IMR-90 (cell line): Measurements from ENCODE around the gene SPATA25. TPM values are rescaled to one million over a fixed set of nuclear protein-coding genes. Genes with fewer than 3 reads are reported as not detected.
A peak's percentile ranks its signal among the peaks of the same experiment; 100 is the strongest.
"Not testable (repeated sequence)": the region's sequence is repeated elsewhere in the genome, so short reads cannot be mapped to it uniquely, and the experiment has no call there.

Source experiments
- ATAC-seq: fragments of 200-7000 bp; cut with Tn5 transposase; 2 replicates; pipeline ENCODE4 v1.9.1; 2020; ENCODE audit warnings: low read depth, mild to moderate bottlenecking, moderate library complexity
- BruUV-seq: library from RNA; stranded (reverse); fragments of 400-500 nt; replicated peaks from 2 replicates; lab custom pipeline; 2021; lab: Mats Ljungman, UMichigan
- CTCF ChIA-PET: fragments of 300-600 bp; formaldehyde crosslinking; extraction: SDS; loops from one replicate; lab custom pipeline; 2021; ENCODE audit warnings: antibody characterized with exemption; lab: Yijun Ruan, JAX
- POLR2A ChIA-PET: fragments of 300-600 bp; sonication (Branson Sonifier 250); formaldehyde crosslinking; loops from one replicate; lab custom pipeline; 2022; ENCODE audit warnings: antibody characterized with exemption; ENCODE audit not compliant: unreplicated experiment; lab: Charles Lee
- DNase-seq: peaks from one replicate; pipeline ENCODE4 v3.0.0; 2013
- H2AFZ ChIP-seq: replicated peaks from 2 replicates; pipeline ENCODE3; 2013; ENCODE audit warnings: low read length, mild to moderate bottlenecking; ENCODE audit not compliant: poor library complexity
- H2AK5ac ChIP-seq: 2 replicates; pipeline ENCODE4 v1.6.1; 2013; ENCODE audit warnings: low read depth, low read length, inconsistent platforms
- H2AK9ac ChIP-seq: replicated peaks from 2 replicates; pipeline ENCODE3; 2013; ENCODE audit warnings: mild to moderate bottlenecking, low read depth, low read length, moderate library complexity; ENCODE audit not compliant: poor library complexity
- H2BK120ac ChIP-seq: 2 replicates; pipeline ENCODE4 v1.6.1; 2013; ENCODE audit warnings: low read depth, low read length, inconsistent platforms
- H2BK15ac ChIP-seq: 3 replicates; pipeline ENCODE4 v1.6.1; 2013; ENCODE audit warnings: low read depth, low read length, inconsistent platforms
- H2BK20ac ChIP-seq: 2 replicates; pipeline ENCODE4 v1.6.1; 2013; ENCODE audit warnings: low read depth, mild to moderate bottlenecking, inconsistent platforms, low read length, moderate library complexity
- H2BK5ac ChIP-seq: 2 replicates; pipeline ENCODE4 v1.6.1; 2013; ENCODE audit warnings: mild to moderate bottlenecking, low read depth, low read length, inconsistent platforms; ENCODE audit not compliant: poor library complexity, severe bottlenecking
- H3K14ac ChIP-seq: replicated peaks from 2 replicates; pipeline ENCODE4 v1.6.1; 2013; ENCODE audit warnings: low read depth, low read length, inconsistent platforms
- H3K18ac ChIP-seq: 2 replicates; pipeline ENCODE4 v1.6.1; 2013; ENCODE audit warnings: low read depth, low read length, control low read depth
- H3K23ac ChIP-seq: 2 replicates; pipeline ENCODE4 v1.6.1; 2013; ENCODE audit warnings: low read depth, low read length, inconsistent platforms
- H3K27ac ChIP-seq: 2 replicates; pipeline ENCODE4 v1.5.1; 2013; ENCODE audit warnings: mild to moderate bottlenecking, control low read depth, low read length; ENCODE audit not compliant: insufficient read depth
- H3K27me3 ChIP-seq: 2 replicates; pipeline ENCODE4 v1.6.1; 2013; ENCODE audit warnings: low read length; ENCODE audit not compliant: control insufficient read depth, insufficient read depth
- H3K36me3 ChIP-seq: 2 replicates; pipeline ENCODE4 v1.6.1; 2013; ENCODE audit warnings: low read length, mixed read lengths; ENCODE audit not compliant: control insufficient read depth, insufficient read depth
- H3K4ac ChIP-seq: 2 replicates; pipeline ENCODE4 v1.6.1; 2013; ENCODE audit warnings: low read depth, low read length, inconsistent platforms
- H3K4me1 ChIP-seq: 2 replicates; pipeline ENCODE4 v1.6.1; 2013; ENCODE audit warnings: low read length, mixed read lengths; ENCODE audit not compliant: control insufficient read depth, insufficient read depth
- H3K4me2 ChIP-seq: 2 replicates; pipeline ENCODE4 v1.6.1; 2013; ENCODE audit warnings: low read depth, mild to moderate bottlenecking, control low read depth, low read length, moderate library complexity
- H3K4me3 ChIP-seq: 2 replicates; pipeline ENCODE4 v1.5.1; 2013; ENCODE audit warnings: low read depth, mild to moderate bottlenecking, control low read depth, low read length, moderate library complexity; ENCODE audit not compliant: insufficient read depth
- H3K56ac ChIP-seq: 2 replicates; pipeline ENCODE4 v1.6.1; 2013; ENCODE audit warnings: low read length, inconsistent platforms; ENCODE audit not compliant: insufficient read depth; ENCODE audit errors: extremely low read depth
- H3K79me1 ChIP-seq, 2 experiments: 2 replicates each; pipeline ENCODE4 v1.6.1; 2013; ENCODE audit warnings: low read length in 2 of 2, inconsistent platforms in 1 of 2, low read depth in 1 of 2
- H3K9ac ChIP-seq: 2 replicates; pipeline ENCODE4 v1.6.1; 2013; ENCODE audit warnings: low read depth, low read length, control low read depth
- H3K9me1 ChIP-seq: 2 replicates; pipeline ENCODE4 v1.6.1; 2013; ENCODE audit warnings: low read length, inconsistent platforms; ENCODE audit not compliant: insufficient read depth
- H3K9me3 ChIP-seq: 2 replicates; pipeline ENCODE4 v1.6.1; 2013; ENCODE audit warnings: low read length; ENCODE audit not compliant: control insufficient read depth, insufficient read depth
- H4K20me1 ChIP-seq: 2 replicates; pipeline ENCODE4 v1.6.1; 2013; ENCODE audit warnings: low read length, inconsistent platforms; ENCODE audit not compliant: insufficient read depth
- H4K5ac ChIP-seq: 2 replicates; pipeline ENCODE4 v1.6.1; 2013; ENCODE audit warnings: mild to moderate bottlenecking, low read depth, low read length, control low read depth
- H4K8ac ChIP-seq, 2 experiments: 2 replicates each; pipeline ENCODE4 v1.6.1; 2013; ENCODE audit warnings: low read depth in 2 of 2, low read length in 2 of 2, control low read depth in 1 of 2, inconsistent platforms in 1 of 2
- H4K91ac ChIP-seq: 2 replicates; pipeline ENCODE4 v1.6.1; 2013; ENCODE audit warnings: low read depth, low read length, inconsistent platforms; ENCODE audit not compliant: insufficient read depth
- WGBS, 2 experiments: methylation state at CpG; one replicate each; pipeline versions ENCODE4 v1.1.5 to v1.1.7; 2013; ENCODE audit warnings: missing lambda C conversion rate in 2 of 2; ENCODE audit not compliant: insufficient read length in 1 of 2; ENCODE audit errors: extremely low coverage in 2 of 2; 5-methylcytosine and 5-hydroxymethylcytosine counted together
- dilution Hi-C: fragments of 300-500 bp; cut with HindIII; formaldehyde crosslinking; loops from one replicate; pipeline ENCODE4 v1.14.3; 2018; ENCODE audit warnings: low sequenced_read_pairs; ENCODE audit not compliant: unreplicated experiment
- in situ Hi-C: fragments of 300-500 bp; cut with MboI; formaldehyde crosslinking; loops from 3 replicates; pipeline ENCODE4 v1.14.3; 2019; ENCODE audit warnings: low sequenced_read_pairs, inconsistent platforms, mixed read lengths
- intact Hi-C: fragments of 100-400 bp; cut with micrococcal nuclease; formaldehyde crosslinking; loops from 2 replicates; pipeline ENCODE4 v1.10.0; 2022
- polyA plus RNA-seq, 3 experiments: library from polyadenylated mRNA; depleted of rRNA; stranded (reverse); fragments of >200 nt; gene quantifications; 2 replicates each; pipeline ENCODE4 v1.2.3, GENCODE V29; 2012; ENCODE audit warnings: low replicate concordance in 1 of 3
- total RNA-seq: library from RNA; depleted of rRNA; stranded (reverse); fragments of >200 nt; gene quantifications from 2 replicates; pipeline ENCODE4 v1.2.3, GENCODE V29; 2012

Gene SPATA25
- total and polyA plus RNA-seq, 2 of the 4 experiments (the other 2 are of a cell fraction): 0.18 to 0.36 TPM

DNA sequence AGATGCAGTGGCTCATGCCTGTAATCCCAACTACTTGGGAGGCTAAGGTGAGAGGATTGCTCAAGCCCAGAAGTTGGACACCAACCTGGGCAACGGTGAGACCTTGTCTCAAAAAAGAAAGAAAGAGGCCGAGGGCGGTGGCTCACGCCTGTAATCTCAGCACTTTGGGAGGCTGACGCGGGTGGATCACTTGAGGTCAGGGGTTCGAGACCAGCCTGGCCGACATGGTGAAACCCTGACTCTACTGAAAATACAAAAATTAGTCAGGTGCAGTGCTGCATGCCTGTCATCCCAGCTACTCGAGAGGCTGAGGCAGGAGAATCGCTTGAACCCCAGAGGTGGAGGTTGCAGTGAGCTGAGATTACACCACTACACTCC is 13.3 kb downstream of the SPATA25 start:
- WGBS, 2 experiments: 94% methylated on average over 8 of the region's 10 CpGs; no CpG with 5 or more reads in 1 of the 2 experiments
- H3K9me3 ChIP-seq, H3K14ac ChIP-seq, H2AK5ac ChIP-seq, in situ Hi-C loops, H3K4me3 ChIP-seq, H3K4me1 ChIP-seq, H2BK120ac ChIP-seq, BruUV-seq, H3K4ac ChIP-seq, dilution Hi-C loops, H3K4me2 ChIP-seq, H4K20me1 ChIP-seq, H2BK20ac ChIP-seq, H4K8ac ChIP-seq, H4K5ac ChIP-seq, H3K79me1 ChIP-seq, H2BK15ac ChIP-seq, H3K9ac ChIP-seq, CTCF ChIA-PET, H3K27me3 ChIP-seq, H3K27ac ChIP-seq, H3K18ac ChIP-seq, POLR2A ChIA-PET, H4K91ac ChIP-seq, H3K23ac ChIP-seq, H2AK9ac ChIP-seq, H2AFZ ChIP-seq, H3K9me1 ChIP-seq, intact Hi-C loops, DNase-seq: not testable (repeated sequence)
- peak overlapping the region; percentile 68 for H2BK5ac ChIP-seq
- 0 out of 2 replicates have a peak overlapping the region, but pooled peaks have one; percentile 12 for H3K56ac ChIP-seq
- peaks cover 17% of the 10 kb centered on the region for H3K36me3 ChIP-seq
- 0 out of 2 replicates have a peak, but pooled peaks have one; percentile 6 for ATAC-seq
